ENCODE results near the gene OR9A2.

The OR9A2 gene

DNA sequence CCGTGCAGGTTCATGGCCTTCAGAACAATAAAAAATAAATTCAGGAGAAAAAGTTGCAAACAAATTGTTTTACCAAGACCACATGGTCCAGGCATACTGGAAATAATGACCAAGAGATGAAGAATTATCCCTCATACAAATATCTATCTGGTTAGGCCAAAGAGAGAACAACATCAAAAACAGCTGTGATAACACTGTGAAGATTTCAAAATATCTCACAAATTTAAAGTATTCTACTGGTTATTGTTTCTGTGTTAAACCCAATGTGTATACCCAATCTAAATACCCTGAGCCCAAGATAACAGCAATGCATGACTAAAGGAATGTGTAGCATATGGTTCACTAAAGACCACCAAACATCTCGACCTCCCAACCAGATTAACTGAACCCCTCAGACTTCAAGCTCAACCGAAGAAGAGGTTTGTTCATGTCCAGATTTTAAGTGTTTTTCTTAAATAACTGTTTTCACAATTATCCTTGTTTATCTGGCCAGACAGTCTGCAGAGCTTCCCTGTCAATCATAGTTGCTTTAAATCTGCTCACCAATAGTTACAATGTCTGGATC, 10.9 kb downstream of the OR9A2 start:
- no CpG with 5 or more reads among the region's 3 CpGs for WGBS (ENCODE audit: extremely low coverage, insufficient coverage, insufficient read length)
- peaks cover 8 to 11% of the 10 kb centered on the region in 2 experiments for H3K4me1 ChIP-seq (ENCODE audit: control insufficient read depth in 1 of 2, insufficient read depth in 2 of 2, low read length in 2 of 2)

DNA sequence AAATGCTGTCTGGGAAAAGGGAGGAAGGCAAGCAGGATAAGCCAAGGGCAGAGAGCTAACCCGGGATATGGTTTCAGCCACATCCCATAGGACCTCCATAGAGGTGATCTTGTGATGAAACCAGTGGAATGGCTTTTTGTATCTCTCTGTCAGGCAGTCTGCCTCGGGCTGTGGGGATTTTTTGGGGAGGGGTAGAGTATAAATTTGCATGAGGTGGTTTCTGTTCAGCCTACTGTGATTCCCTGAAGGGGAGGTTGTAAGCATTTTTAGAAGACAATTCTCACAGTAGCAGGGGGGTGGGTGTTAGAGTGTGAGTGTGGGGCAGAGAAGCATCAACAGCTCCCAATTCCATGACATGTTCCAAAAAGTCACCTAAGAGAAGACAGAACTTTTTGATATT, 11.8 kb downstream of the OR9A2 start:
- H3K27ac ChIP-seq (ENCODE audit: low read depth, low read length): peak overlapping the region; percentile 45
- no peak overlapping the region for H3K18ac ChIP-seq (ENCODE audit: low read length)
- no peak for DNase-seq
- H3K9ac ChIP-seq (ENCODE audit: low read length): no peak overlapping the region
- peak overlapping the region; percentile 29 for H2BK12ac ChIP-seq (ENCODE audit: low read length)
- peaks cover 8 to 11% of the 10 kb centered on the region in 2 experiments for H3K4me1 ChIP-seq (ENCODE audit: control insufficient read depth in 1 of 2, insufficient read depth in 2 of 2, low read length in 2 of 2)
- peak overlapping the region; percentile 38 for H4K91ac ChIP-seq (ENCODE audit: low read depth, low read length)
- no peak overlapping the region for H3K4me3 ChIP-seq (ENCODE audit: low read depth, low read length)
- no peak overlapping the region for H3K23ac ChIP-seq (ENCODE audit: low read length)
- H3K4ac ChIP-seq (ENCODE audit: low read depth, low read length): no peak overlapping the region
- H3K9me3 ChIP-seq (ENCODE audit: insufficient read depth, low read depth, low read length): no peaks in the 10 kb centered on the region
- no peaks in the 10 kb centered on the region for H3K36me3 ChIP-seq (ENCODE audit: control insufficient read depth in 1 of 2, insufficient read depth in 2 of 2, low read length in 2 of 2)
- no CpG with 5 or more reads among the region's 2 CpGs for WGBS (ENCODE audit: extremely low coverage, insufficient coverage, insufficient read length)
- peak overlapping the region; percentile 26 for H2BK5ac ChIP-seq (ENCODE audit: low read depth, low read length, poor library complexity)
- H3K27me3 ChIP-seq (ENCODE audit: insufficient read depth, low read length): no peaks in the 10 kb centered on the region
- H2AK5ac ChIP-seq (ENCODE audit: low read length): no peak overlapping the region
- H3K79me2 ChIP-seq (ENCODE audit: control insufficient read depth, insufficient read depth, low read length, poor library complexity): peaks cover under 1% of the 10 kb centered on the region
- no peak overlapping the region for H3K4me2 ChIP-seq (ENCODE audit: low read length)
- no peak overlapping the region for H3K14ac ChIP-seq (ENCODE audit: low read length)
- no peak overlapping the region for H2AFZ ChIP-seq (ENCODE audit: insufficient read depth, low read length, poor library complexity)
- H4K8ac ChIP-seq (ENCODE audit: low read depth, low read length): no peak overlapping the region
- no peak overlapping the region for H4K12ac ChIP-seq (ENCODE audit: low read depth, low read length)
- peaks cover 7% of the 10 kb centered on the region for H3K79me1 ChIP-seq (ENCODE audit: low read length)
- peak overlapping the region; percentile 29 for H2BK120ac ChIP-seq (ENCODE audit: insufficient read depth, low read length, poor library complexity)

More for the DNA sequence above, 10.9 kb downstream of the OR9A2 start:
- no peaks in the 10 kb centered on the region for H3K27me3 ChIP-seq (ENCODE audit: insufficient read depth, low read length)
- no peak overlapping the region for H2BK12ac ChIP-seq (ENCODE audit: low read length)
- no peaks in the 10 kb centered on the region for H3K9me3 ChIP-seq (ENCODE audit: insufficient read depth, low read depth, low read length)
- no peak overlapping the region for H4K91ac ChIP-seq (ENCODE audit: low read depth, low read length)
- no peak overlapping the region for H2BK120ac ChIP-seq (ENCODE audit: insufficient read depth, low read length, poor library complexity)
- no peak overlapping the region for H2AK5ac ChIP-seq (ENCODE audit: low read length)
- no peak overlapping the region for H3K4me2 ChIP-seq (ENCODE audit: low read length)
- H3K4ac ChIP-seq (ENCODE audit: low read depth, low read length): no peak overlapping the region
- no peak overlapping the region for H3K14ac ChIP-seq (ENCODE audit: low read length)
- no peak overlapping the region for H2BK5ac ChIP-seq (ENCODE audit: low read depth, low read length, poor library complexity)
- no peak overlapping the region for H4K8ac ChIP-seq (ENCODE audit: low read depth, low read length)
- DNase-seq: peak in 1 of 2 donors; percentile 82
- no peak overlapping the region for H3K4me3 ChIP-seq (ENCODE audit: low read depth, low read length)
- no peaks in the 10 kb centered on the region for H3K36me3 ChIP-seq (ENCODE audit: control insufficient read depth in 1 of 2, insufficient read depth in 2 of 2, low read length in 2 of 2)
- no peaks in the 10 kb centered on the region for H3K79me2 ChIP-seq (ENCODE audit: control insufficient read depth, insufficient read depth, low read length, poor library complexity)
- H4K12ac ChIP-seq (ENCODE audit: low read depth, low read length): no peak overlapping the region
- no peak overlapping the region for H3K9ac ChIP-seq (ENCODE audit: low read length)
- H3K23ac ChIP-seq (ENCODE audit: low read length): no peak overlapping the region
- H3K79me1 ChIP-seq (ENCODE audit: low read length): peaks cover 7% of the 10 kb centered on the region
- no peak overlapping the region for H2AFZ ChIP-seq (ENCODE audit: insufficient read depth, low read length, poor library complexity)
- no peak overlapping the region for H3K18ac ChIP-seq (ENCODE audit: low read length)
- peak overlapping the region; percentile 96 for H3K27ac ChIP-seq (ENCODE audit: low read depth, low read length)

DNA sequence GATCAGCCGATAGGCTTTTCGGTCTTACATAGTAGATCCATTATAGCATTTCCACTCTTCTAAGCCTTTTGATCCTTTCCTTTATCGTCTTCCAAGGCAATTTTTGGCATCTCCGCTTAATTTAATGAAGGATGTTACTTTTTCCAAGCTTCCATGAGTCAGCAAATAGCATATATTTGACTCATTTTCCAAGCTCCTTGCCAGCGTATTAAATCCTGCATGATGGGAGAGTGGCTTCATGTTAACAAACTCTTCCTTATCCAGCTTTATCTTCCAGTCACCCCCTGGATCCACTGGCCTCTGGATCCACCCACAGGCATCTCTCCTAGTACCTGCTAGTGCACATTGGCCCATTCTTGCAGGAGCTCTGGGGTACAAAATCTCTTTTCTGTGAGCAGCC, 13.0 kb downstream of the OR9A2 start:
- no peak overlapping the region for H3K9ac ChIP-seq (ENCODE audit: low read length)
- no peak overlapping the region for H3K14ac ChIP-seq (ENCODE audit: low read length)
- H4K12ac ChIP-seq (ENCODE audit: low read depth, low read length): no peak overlapping the region
- H4K8ac ChIP-seq (ENCODE audit: low read depth, low read length): no peak overlapping the region
- H2BK5ac ChIP-seq (ENCODE audit: low read depth, low read length, poor library complexity): no peak overlapping the region
- no peak overlapping the region for H4K91ac ChIP-seq (ENCODE audit: low read depth, low read length)
- peaks cover 13% of the 10 kb centered on the region for H3K79me1 ChIP-seq (ENCODE audit: low read length)
- no peak overlapping the region for H2BK120ac ChIP-seq (ENCODE audit: insufficient read depth, low read length, poor library complexity)
- H3K4me3 ChIP-seq (ENCODE audit: low read depth, low read length): no peak overlapping the region
- H3K9me3 ChIP-seq (ENCODE audit: insufficient read depth, low read depth, low read length): no peaks in the 10 kb centered on the region
- no peak overlapping the region for H3K18ac ChIP-seq (ENCODE audit: low read length)
- no peak overlapping the region for H3K4me2 ChIP-seq (ENCODE audit: low read length)
- peaks cover 2% of the 10 kb centered on the region for H3K79me2 ChIP-seq (ENCODE audit: control insufficient read depth, insufficient read depth, low read length, poor library complexity)
- H3K27me3 ChIP-seq (ENCODE audit: insufficient read depth, low read length): no peaks in the 10 kb centered on the region
- no peak overlapping the region for H2BK12ac ChIP-seq (ENCODE audit: low read length)
- H3K4ac ChIP-seq (ENCODE audit: low read depth, low read length): no peak overlapping the region
- H2AFZ ChIP-seq (ENCODE audit: insufficient read depth, low read length, poor library complexity): no peak overlapping the region
- no peak overlapping the region for H3K23ac ChIP-seq (ENCODE audit: low read length)
- peak in 1 of 2 donors; percentile 28 for DNase-seq
- H3K27ac ChIP-seq (ENCODE audit: low read depth, low read length): no peak overlapping the region
- peaks cover 15% of the 10 kb centered on the region in 2 experiments for H3K4me1 ChIP-seq (ENCODE audit: control insufficient read depth in 1 of 2, insufficient read depth in 2 of 2, low read length in 2 of 2)
- no peak overlapping the region for H2AK5ac ChIP-seq (ENCODE audit: low read length)
- no peaks in the 10 kb centered on the region for H3K36me3 ChIP-seq (ENCODE audit: control insufficient read depth in 1 of 2, insufficient read depth in 2 of 2, low read length in 2 of 2)
- WGBS (ENCODE audit: extremely low coverage, insufficient coverage, insufficient read length): no CpG with 5 or more reads among the region's 5 CpGs

DNA sequence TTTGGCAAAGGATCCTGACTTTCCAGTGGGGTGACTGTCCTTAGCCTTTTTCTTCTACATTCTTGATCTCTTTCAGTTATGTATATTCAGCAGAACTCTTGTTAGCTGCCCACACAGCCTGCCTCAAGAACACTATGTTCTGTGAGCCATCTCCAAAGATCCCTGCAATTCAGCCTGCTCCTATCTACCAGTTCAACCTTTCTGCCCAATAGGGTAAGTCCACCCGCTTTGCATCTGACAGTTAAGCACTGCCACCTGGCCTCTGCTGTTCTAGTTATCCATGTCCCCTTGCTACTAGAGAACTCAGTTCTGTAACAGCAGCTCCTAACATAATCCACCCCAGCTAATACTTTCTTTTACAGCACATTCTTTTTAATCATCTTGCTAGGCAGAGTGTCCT, 13.5 kb downstream of the OR9A2 start:
- H3K4me1 ChIP-seq (ENCODE audit: control insufficient read depth in 1 of 2, insufficient read depth in 2 of 2, low read length in 2 of 2): peaks cover 15% of the 10 kb centered on the region in 2 experiments
- no peak for DNase-seq
- H4K12ac ChIP-seq (ENCODE audit: low read depth, low read length): no peak overlapping the region
- peak overlapping the region; percentile 75 for H2BK12ac ChIP-seq (ENCODE audit: low read length)
- no peak overlapping the region for H3K14ac ChIP-seq (ENCODE audit: low read length)
- no peak overlapping the region for H3K18ac ChIP-seq (ENCODE audit: low read length)
- no peaks in the 10 kb centered on the region for H3K9me3 ChIP-seq (ENCODE audit: insufficient read depth, low read depth, low read length)
- H3K79me1 ChIP-seq (ENCODE audit: low read length): peaks cover 13% of the 10 kb centered on the region
- no peaks in the 10 kb centered on the region for H3K36me3 ChIP-seq (ENCODE audit: control insufficient read depth in 1 of 2, insufficient read depth in 2 of 2, low read length in 2 of 2)
- H2BK120ac ChIP-seq (ENCODE audit: insufficient read depth, low read length, poor library complexity): no peak overlapping the region
- no peak overlapping the region for H2BK5ac ChIP-seq (ENCODE audit: low read depth, low read length, poor library complexity)
- no peak overlapping the region for H3K27ac ChIP-seq (ENCODE audit: low read depth, low read length)
- no peak overlapping the region for H3K4ac ChIP-seq (ENCODE audit: low read depth, low read length)
- no peak overlapping the region for H3K9ac ChIP-seq (ENCODE audit: low read length)
- H3K27me3 ChIP-seq (ENCODE audit: insufficient read depth, low read length): no peaks in the 10 kb centered on the region
- H3K79me2 ChIP-seq (ENCODE audit: control insufficient read depth, insufficient read depth, low read length, poor library complexity): peaks cover 2% of the 10 kb centered on the region
- H2AK5ac ChIP-seq (ENCODE audit: low read length): no peak overlapping the region
- no peak overlapping the region for H2AFZ ChIP-seq (ENCODE audit: insufficient read depth, low read length, poor library complexity)
- no peak overlapping the region for H3K23ac ChIP-seq (ENCODE audit: low read length)
- no peak overlapping the region for H4K8ac ChIP-seq (ENCODE audit: low read depth, low read length)
- H3K4me2 ChIP-seq (ENCODE audit: low read length): no peak overlapping the region
- H4K91ac ChIP-seq (ENCODE audit: low read depth, low read length): no peak overlapping the region
- no peak overlapping the region for H3K4me3 ChIP-seq (ENCODE audit: low read depth, low read length)
- WGBS (ENCODE audit: extremely low coverage, insufficient coverage, insufficient read length): no CpG with 5 or more reads among the region's 1 CpG

Measured in trophoblast cell (in vitro differentiated cells and primary cell).